ENCODE data around the gene TADA2A. TPM values are rescaled to one million over a fixed set of nuclear protein-coding genes. Genes with fewer than 3 reads are reported as not detected.

TADA2A gene
- polyA plus RNA-seq, 1 donor (not counting 4 experiments of a cell fraction or from before 2014, with no cell fraction given), result 13.8 TPM

DNA sequence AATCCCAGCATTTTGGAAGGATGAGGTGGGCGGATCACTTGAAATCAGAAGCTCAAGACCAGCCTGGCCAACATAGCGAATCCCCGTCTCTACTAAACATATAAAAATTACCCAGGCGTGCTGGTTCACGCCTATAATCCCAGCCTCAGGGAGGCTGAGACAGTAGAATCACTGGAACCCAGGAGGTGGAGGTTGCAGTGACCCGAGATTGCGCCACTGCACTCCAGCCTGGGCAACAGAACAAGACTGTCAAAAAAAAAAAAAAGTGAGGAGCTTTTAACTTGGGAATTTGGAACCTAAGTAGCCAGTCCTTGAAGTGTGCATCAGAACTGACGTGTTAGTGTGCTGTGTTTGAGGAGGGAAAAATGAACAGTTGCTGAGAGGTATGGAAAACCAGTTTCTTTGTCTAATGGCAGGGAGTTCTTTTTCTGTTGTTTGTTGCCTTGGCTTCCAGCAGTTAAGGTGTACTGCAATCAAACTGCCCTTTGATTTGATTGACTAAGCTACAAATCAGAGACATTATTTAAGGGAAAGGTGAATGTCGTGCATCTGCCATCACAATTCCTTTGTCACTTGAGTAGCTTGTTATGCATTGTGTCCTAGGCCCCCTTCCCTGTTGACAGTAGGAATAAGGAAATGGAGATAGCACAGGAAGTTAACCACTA, 74.4 kb downstream of the TADA2A start:
- H3K4me3 ChIP-seq (ENCODE audit: control insufficient read depth in 2 of 3, extremely low read depth in 1 of 3, insufficient read depth in 2 of 3, low read depth in 1 of 3, low read length in 3 of 3), result no peak overlapping the region
- TF ChIP-seq, protein P1, sequence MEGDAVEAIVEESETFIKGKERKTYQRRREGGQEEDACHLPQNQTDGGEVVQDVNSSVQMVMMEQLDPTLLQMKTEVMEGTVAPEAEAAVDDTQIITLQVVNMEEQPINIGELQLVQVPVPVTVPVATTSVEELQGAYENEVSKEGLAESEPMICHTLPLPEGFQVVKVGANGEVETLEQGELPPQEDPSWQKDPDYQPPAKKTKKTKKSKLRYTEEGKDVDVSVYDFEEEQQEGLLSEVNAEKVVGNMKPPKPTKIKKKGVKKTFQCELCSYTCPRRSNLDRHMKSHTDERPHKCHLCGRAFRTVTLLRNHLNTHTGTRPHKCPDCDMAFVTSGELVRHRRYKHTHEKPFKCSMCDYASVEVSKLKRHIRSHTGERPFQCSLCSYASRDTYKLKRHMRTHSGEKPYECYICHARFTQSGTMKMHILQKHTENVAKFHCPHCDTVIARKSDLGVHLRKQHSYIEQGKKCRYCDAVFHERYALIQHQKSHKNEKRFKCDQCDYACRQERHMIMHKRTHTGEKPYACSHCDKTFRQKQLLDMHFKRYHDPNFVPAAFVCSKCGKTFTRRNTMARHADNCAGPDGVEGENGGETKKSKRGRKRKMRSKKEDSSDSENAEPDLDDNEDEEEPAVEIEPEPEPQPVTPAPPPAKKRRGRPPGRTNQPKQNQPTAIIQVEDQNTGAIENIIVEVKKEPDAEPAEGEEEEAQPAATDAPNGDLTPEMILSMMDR (optimal IDR thresholded peaks at IDR 0.05 in 1 of 3, IDR thresholded peaks at IDR 0.05 in 1 of 3, conservative IDR thresholded peaks at IDR 0.05 in 1 of 3; ENCODE audit: extremely low read depth in 1 of 3, insufficient read depth in 2 of 3, low read length in 3 of 3), result no peak
- no peak for TF ChIP-seq EZH2 (IDR thresholded peaks at IDR 0.05; ENCODE audit: low read length)
- no peak for DNase-seq (ENCODE audit: low read depth, low spot score)
- no peaks in the 10 kb centered on the region for H3K9me3 ChIP-seq (ENCODE audit: control insufficient read depth, low read depth, low read length)
- H3K36me3 ChIP-seq (ENCODE audit: control insufficient read depth in 2 of 2, extremely low read depth in 1 of 2, insufficient read depth in 2 of 2, low read length in 2 of 2), result peaks cover 0 to 10% of the 10 kb centered on the region in 2 experiments
- peak overlapping the region; percentile 42 for H3K9ac ChIP-seq (ENCODE audit: control insufficient read depth, extremely low read depth, insufficient read depth, low read length)
- no peak overlapping the region for H2AFZ ChIP-seq (ENCODE audit: control insufficient read depth, low read length)
- FAIRE-seq, result no peak
- no peaks in the 10 kb centered on the region for H3K27me3 ChIP-seq (ENCODE audit: control insufficient read depth, extremely low read depth, insufficient read depth, low read length)
- no peaks in the 10 kb centered on the region for H3K9me1 ChIP-seq (ENCODE audit: control insufficient read depth, extremely low read depth, insufficient read depth, low read length)
- no peaks in the 10 kb centered on the region for H4K20me1 ChIP-seq (ENCODE audit: control insufficient read depth, extremely low read depth, insufficient read depth, low read length)
- dilution Hi-C loops (cut with MboI; ENCODE audit: extremely low pct_ligation_motif_present, low sequenced_read_pairs), result no loop called here
- H3K79me2 ChIP-seq (ENCODE audit: control insufficient read depth, insufficient read depth, low read length), result no peaks in the 10 kb centered on the region
- H3K27ac ChIP-seq (ENCODE audit: control insufficient read depth, insufficient read depth, low read length), result peak overlapping the region; percentile 63
- H3K4me2 ChIP-seq (ENCODE audit: control insufficient read depth, extremely low read depth, insufficient read depth, low read depth, low read length), result peak overlapping the region; percentile 49
- H3K4me1 ChIP-seq (ENCODE audit: control insufficient read depth, extremely low read depth, insufficient read depth, low read length), result peaks cover 56% of the 10 kb centered on the region

DNA sequence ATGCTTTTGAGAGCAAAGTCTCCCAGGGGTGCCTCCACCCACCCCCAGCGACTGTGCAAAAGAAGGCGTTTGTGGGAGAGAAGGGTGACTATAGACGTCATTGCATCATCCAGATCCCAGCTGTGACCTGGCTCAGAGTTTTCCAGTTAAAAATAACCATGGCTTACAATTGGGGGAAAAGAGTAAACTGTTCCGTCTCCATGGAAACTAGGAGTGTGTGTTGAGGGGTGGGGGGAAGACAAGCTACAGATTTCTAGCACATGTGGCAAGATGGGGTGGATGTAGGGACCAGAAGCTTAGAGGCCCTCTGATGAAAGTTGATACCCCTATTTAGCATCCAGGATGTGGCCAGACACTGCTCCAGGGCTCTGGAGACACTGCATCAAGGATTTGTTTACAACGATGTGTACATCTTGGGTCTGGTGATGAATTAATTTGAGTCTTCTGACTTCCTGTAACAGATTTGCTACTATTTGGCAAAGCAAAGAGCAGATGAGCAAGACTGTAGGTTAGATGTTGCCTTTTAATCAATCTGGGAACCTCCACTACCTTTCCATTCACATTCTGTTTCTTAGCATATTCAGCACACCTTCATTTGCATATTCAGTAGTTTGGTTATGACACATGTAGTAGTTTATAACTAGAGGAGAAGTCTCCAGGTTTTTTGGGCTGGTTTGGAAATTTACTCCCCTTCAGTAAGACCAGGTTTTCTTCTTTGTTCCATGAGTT, 76.8 kb downstream of the TADA2A start:
- Histone ChIP-seq H3K36me3 (ENCODE audit: control insufficient read depth in 2 of 2, extremely low read depth in 1 of 2, insufficient read depth in 2 of 2, low read length in 2 of 2) (peaks cover 0 to 5% of the 10 kb centered on the region in 2 experiments), H4K20me1 (ENCODE audit: control insufficient read depth, extremely low read depth, insufficient read depth, low read length) (no peaks in the 10 kb centered on the region), H3K4me2 (ENCODE audit: control insufficient read depth, extremely low read depth, insufficient read depth, low read depth, low read length) (peak overlapping the region; percentile 9), H3K79me2 (ENCODE audit: control insufficient read depth, insufficient read depth, low read length) (no peaks in the 10 kb centered on the region), H3K27ac (ENCODE audit: control insufficient read depth, insufficient read depth, low read length) (peak overlapping the region; percentile 34), H3K4me1 (ENCODE audit: control insufficient read depth, extremely low read depth, insufficient read depth, low read length) (peaks cover 44% of the 10 kb centered on the region), H3K27me3 (ENCODE audit: control insufficient read depth, extremely low read depth, insufficient read depth, low read length) (no peaks in the 10 kb centered on the region), H3K4me3 (ENCODE audit: control insufficient read depth in 2 of 3, extremely low read depth in 1 of 3, insufficient read depth in 2 of 3, low read depth in 1 of 3, low read length in 3 of 3) (no peak overlapping the region), H2AFZ (ENCODE audit: control insufficient read depth, low read length) (no peak overlapping the region), H3K9ac (ENCODE audit: control insufficient read depth, extremely low read depth, insufficient read depth, low read length) (no peak overlapping the region), H3K9me3 (ENCODE audit: control insufficient read depth, low read depth, low read length) (no peaks in the 10 kb centered on the region), H3K9me1 (ENCODE audit: control insufficient read depth, extremely low read depth, insufficient read depth, low read length) (no peaks in the 10 kb centered on the region)
- dilution Hi-C loops (cut with MboI; ENCODE audit: extremely low pct_ligation_motif_present, low sequenced_read_pairs), result no loop called here
- DNase-seq (ENCODE audit: low read depth, low spot score) (no peak), FAIRE-seq (no peak)
- TF ChIP-seq EZH2 (IDR thresholded peaks at IDR 0.05; ENCODE audit: low read length), result no peak
- TF ChIP-seq, protein P1 (optimal IDR thresholded peaks at IDR 0.05 in 1 of 3, IDR thresholded peaks at IDR 0.05 in 1 of 3, conservative IDR thresholded peaks at IDR 0.05 in 1 of 3; ENCODE audit: extremely low read depth in 1 of 3, insufficient read depth in 2 of 3, low read length in 3 of 3), result no peak

Data from keratinocyte (primary cell).